ENCODE measurements around the gene CRTC1.

CRTC1 gene

DNA sequence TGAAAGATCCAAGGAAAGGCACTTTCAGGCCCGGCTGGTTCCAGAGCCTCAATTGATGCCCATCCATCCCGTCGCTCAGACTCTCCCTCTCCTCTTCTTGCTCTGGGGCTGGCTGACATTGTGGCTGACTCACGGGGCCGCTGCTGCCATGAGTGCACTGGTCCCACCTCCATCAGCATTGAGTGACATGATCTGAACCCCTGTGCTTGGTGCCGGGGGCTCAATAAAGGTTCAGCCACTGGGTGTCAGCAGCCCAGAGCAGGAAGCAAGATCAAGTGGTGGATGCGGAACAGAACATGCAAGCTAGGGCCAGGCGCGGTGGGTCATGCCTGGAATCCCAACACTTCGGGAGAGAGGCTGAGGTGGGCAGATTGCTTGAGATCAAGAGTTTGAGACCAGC is 68.1 kb downstream of the CRTC1 start:
- no peak for DNase-seq

DNA sequence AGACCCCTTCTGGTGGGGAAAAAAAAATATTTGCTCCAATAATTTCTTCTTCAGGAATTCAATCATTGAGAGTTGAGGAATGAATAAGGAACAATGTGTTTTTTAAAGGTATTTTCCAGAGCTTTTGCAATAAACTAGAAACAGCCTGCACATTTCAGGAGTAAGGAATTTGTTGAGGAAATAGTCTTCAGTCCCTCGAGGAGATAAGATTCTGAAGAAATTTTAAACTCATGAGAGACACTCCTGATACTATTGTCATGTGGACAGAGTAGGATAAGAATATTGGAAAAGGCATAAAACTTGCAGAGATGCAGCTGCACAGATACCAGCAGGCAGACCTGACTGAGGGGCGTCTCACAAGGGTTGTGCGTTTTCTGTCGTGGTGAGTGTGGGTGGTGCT is 71.0 kb downstream of the CRTC1 start:
- no peak for DNase-seq

DNA sequence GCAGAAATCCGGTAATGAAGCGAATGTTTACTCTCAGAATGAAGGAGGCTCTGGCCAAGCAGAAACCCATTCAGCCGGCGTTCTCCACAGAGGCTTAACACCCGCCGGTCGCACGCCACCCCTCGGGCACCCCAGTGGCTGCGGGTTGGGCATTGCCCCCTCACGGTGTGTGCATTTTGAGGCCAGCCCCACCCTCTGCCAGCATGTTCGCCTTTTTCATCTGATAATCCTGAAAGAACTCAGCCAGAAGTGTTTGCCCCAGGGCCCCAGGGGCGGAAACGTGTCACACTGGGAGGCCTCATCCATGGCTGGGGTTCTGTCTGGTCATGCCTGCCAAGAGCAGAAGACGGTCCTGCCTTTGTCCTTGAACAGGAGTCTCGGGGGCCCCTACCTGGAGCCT is 73.4 kb downstream of the CRTC1 start:
- DNase-seq: no peak

DNA sequence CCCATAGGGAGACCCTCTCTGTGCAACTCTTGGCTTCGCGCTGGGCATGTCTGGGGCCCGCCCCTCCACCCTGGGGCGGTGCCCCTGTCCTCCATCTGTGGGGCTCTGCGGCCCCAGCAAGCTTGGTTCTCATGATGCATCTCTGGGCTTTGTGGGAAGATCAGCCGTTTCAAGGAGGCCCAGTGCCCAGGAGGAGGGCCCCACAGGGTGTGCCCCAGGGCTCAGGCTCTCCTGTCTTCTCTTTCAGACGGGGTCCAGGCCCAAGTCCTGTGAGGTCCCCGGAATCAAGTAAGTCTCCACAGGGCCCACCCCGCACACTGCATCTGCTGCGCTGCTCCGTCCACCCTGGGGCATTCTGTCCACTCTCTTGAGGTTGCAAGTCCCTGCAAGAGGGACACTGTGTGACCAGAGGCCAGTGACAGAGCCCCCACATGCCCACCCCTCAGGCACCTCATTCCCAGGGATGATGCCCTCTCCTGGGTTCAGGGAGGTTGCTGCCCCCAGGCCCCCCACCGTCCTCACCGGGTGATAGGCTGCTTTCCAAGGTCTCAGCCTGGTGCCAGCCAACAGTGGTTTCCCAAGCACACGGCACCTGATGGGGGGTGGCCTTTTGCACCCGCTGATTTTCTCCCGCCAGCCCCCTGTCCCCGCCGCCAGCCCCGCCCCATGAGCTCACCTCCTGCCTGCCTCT is 76.0 kb downstream of the CRTC1 start:
- DNase-seq: no peak

DNA sequence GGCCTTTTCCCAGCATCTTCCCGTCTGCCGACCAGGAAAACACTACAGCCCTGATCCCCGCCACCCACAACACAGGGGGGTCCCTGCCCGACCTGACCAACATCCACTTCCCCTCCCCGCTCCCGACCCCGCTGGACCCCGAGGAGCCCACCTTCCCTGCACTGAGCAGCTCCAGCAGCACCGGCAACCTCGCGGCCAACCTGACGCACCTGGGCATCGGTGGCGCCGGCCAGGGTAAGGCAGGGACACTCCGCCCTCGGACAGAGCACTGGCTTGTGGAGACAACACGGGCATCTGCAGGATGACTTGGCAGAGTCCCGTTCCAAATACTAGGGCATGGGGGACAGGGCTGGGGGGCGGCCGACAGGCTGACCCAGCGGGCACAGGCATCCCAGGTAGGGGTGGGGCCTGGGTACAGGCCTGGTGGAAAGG is 76.5 kb downstream of the CRTC1 start:
- no peak for DNase-seq

DNA sequence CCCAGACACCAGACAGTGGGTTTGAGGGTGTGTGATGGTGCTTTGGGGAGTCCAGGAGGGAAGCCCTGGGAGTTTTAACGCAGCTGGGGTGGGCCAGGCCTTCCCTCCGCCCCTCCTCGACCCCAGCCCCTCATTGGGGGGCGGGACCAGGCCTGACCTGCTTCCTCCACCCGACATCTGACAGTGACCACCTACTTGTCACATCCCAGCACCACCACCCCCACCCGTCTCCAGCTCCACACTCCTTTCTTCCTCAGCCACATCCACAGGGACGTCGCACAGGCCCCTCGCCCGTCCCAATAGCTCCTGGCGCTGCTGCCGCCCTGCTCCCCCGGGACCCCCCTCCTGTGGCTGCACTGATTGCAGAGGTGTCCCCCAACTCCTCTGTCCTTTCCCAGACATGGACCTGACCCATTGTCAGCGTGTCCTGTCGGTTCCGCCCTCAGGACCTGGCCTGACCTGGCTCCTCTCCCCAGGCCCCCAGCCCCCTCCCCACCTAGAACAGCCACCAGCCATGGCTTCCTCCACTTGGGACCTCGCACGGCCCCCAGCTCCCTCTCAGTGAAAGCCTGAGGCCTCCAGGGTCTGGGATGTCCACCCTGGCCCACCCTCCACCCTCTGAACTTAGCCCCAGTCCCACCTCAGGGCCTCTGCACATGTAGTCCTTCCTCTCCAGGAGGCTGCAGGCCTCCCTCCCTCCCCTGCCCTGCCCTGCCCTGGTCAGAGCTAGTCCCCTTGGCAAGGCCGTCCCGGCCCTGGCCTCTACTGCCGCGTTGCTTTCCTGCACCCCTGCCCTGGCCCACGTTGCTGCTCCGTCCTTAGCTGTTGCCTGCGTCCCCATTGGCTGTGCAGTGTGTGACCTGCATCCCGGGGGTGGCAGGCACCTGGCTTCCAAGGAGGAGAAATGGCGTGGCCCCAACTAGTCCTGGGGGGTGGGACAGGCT is 77.2 kb downstream of the CRTC1 start:
- DNase-seq: no peak

DNA sequence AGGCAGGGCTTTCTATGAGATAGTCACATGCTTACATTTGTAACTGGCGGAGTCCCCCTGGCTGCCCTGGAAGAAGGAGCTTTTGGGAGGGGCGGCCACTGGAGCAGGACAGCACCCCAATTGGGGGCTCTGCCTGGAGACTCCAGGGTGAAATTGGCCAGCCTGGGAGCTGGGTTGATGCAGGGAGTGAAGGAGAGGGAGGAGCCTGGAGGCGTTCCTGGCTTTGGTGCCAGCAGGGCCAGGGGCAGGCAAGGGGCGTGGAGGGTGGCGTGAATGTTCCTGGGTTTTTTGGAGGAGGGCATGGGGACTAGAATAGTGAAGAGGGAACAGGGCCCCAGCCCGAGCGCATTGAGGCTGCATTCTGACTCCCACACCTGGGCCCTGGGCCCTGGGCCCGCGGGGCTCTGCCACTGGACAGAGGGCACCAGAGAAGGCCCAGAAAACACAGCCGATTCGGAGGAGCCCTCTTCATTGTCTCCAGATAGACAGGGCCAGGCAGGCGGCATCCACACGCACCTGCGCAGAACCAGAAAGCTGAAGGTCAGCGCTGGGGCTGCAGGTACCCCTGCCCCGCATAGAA is 78.1 kb downstream of the CRTC1 start:
- DNase-seq: no peak

DNA sequence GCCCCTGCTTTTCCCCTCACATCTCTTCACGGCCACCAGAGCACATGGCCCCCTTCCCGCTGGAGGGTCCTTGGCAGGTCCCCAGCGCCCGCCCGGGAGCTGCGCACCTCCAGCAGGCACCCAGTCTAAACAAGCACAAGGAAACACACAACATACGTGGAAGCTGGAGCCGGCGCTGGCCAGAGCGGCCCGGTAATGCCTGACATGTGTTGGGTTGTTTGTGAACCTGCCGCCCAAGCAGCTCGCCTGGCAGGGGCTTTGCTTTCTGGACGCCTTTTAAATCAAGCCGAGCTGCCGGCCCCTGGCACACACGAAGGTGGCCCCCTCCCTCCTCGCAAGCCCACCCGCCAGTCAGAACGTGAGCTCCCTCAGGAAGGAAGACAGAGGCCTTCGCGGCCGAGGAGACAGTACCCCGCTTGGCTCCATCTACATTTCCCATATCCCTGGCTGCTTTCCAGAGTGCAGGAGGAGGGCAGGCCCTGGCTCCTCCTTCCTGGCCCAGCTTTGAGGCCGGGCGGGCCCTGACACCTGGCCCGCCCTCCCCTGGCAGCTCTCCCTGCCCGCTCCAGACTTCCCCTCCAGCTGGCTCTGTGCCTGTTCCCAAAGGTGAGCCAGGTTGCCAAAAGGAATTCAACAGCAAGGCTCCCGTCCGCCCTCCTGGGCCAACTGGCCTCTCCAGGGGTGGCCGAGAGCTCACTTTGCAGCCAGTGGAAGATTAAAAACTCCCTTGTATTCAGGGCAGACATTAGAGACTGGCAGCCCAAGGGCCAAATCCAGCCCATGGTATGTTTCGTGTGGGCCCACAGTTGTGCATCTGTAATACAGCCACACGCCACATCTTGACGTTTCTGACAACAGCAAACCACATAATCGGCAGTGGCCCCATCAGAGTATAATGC is 78.9 kb downstream of the CRTC1 start:
- peak; percentile 88 for DNase-seq

DNA sequence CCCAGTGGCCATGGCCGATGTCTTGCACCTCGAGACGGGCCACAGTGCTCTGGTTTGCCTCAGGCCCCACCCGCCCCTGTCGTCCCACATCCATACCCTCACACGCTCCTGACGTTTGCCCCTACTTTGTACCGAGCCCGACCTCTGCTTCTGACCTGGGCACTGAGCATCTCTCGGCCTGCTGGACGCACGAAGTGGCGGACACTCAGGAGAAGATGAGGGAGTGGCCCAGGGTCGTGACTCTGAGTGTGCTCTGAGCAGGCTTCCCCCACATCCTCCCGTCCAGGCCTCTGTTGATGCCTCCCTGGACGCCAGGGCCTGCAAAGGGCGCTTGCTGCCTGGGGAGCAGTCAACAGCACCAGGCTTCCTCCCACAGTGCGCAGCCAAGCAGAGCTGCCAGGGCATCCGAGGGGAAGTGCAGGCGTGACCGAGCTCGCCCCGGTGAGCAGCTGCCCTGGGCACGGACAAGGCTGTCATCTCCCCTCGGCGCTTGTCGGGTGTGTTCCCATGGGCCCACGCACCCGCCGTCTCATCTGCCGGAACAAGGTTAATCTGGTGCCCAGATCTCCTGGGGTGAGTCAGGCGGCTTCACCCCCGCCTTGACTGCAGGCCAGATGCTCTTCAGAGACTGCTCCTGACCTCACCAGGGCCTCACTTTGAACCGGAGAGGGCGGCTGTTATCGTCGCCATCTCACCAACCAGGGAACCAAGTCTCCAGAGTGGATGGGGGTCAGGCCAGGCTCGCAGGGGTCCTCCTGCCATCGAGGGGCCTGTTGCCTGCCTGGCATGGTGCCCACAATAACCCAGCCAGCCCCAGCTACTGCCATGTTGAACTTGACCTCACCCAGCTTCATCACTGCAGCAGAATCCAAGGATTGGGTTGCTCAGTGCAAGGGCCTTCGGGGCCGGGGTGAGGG is 80.5 kb downstream of the CRTC1 start:
- DNase-seq: no peak

DNA sequence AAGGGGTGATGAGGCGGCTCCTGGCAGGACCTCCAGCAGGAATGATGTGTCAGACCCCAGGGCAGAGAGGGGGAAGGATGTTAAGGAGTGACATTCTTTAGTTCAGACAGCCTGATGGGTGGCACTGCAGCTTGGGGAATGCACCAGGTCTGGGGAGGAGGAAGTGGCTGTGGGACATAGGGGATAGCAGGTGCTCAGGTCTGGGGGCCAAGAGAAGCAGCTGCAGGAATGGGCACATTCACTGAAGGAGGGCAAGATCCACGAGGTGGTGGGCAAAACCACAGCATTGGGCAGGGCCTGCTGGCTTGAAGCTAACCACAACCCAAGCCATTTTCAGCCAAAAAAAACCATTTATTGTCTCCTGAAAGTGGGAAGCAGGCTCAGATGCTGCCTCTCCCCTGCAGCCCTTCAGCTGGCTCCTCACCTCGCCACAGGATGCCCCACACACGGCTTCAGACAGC is 81.1 kb downstream of the CRTC1 start:
- DNase-seq: no peak

DNA sequence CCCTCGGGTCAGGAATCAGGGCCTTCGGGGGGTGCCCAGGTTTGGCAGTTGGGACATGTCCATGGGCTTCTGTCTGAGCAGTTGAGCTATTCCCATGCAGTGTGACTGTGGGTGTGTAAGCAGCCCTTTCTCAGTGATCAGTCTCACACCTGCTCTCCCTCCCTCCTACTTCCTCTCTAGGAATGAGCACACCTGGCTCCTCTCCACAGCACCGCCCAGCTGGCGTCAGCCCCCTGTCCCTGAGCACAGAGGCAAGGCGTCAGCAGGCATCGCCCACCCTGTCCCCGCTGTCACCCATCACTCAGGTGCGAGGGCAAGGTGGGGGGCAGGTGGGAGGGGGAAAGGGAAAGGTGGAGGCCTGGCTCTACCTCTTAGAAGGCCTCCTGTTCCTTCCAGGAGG is 81.7 kb downstream of the CRTC1 start:
- no peak for DNase-seq

DNA sequence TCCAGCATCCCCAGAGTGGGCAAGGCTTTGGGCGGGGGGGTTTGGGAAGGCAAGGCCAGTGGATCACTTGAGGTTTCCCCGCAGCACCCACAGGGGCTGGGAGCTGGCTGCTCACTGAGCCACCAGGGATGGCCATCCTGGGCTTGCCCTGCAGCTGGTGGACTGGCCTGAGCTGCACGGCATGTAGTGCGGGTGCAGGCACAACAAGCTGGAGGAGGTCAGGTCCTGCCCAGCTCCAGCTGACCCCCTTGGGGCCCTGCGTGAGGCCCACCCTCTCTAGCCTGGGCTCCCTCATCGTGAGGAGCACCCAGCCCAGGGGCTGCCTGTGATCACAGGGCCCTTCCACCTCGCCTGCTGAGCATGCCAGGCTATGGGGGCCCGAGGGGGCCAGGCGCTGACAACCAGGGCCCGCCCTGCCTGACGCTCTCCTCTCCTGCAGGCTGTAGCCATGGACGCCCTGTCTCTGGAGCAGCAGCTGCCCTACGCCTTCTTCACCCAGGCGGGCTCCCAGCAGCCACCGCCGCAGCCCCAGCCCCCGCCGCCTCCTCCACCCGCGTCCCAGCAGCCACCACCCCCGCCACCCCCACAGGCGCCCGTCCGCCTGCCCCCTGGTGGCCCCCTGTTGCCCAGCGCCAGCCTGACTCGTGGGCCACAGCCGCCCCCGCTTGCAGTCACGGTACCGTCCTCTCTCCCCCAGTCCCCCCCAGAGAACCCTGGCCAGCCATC is 84.7 kb downstream of the CRTC1 start:
- no peak for DNase-seq

DNA sequence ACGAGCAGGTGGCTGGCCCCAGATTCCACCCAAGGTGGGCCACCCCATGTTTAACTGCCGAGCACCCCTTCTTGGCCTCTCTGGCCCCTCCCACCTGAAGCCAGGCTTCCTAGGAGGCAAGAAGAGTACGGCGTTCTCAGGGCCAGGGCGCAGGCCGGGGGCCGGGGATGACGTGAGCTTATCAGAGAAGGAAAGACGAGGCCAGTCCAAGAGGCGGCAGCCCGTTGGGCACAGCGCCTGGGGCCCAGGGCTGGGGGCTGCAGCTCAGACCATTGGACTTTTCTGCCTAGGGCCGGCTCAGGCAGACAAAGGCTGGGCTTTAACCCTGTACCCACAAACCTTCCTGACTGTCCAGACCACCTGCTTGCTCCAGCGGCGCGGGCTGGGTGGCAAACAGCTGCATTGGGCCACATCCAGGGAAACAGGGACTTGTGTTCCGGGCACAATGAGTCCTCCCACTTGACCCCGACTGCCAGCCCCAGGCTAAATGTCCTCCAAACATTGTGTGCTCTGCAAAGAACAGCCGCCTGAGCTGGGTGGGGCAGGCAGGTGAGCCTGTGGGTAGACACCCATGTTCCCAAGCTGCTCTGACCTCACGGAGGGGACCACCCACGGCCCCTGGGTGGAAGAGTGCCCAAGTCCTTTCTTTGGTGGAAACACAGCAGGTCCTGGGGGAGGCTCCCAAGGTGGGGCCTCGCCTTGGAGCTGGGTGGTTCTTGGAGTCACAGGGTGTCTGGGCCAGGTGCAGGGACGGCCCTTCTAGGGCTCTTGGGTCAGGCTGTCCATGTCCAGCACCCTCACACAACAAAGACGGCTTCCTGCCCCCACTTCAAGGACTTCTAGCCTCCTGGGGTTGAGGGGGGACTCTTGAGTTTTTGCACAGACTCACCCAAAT is 85.8 kb downstream of the CRTC1 start:
- no peak for DNase-seq

DNA sequence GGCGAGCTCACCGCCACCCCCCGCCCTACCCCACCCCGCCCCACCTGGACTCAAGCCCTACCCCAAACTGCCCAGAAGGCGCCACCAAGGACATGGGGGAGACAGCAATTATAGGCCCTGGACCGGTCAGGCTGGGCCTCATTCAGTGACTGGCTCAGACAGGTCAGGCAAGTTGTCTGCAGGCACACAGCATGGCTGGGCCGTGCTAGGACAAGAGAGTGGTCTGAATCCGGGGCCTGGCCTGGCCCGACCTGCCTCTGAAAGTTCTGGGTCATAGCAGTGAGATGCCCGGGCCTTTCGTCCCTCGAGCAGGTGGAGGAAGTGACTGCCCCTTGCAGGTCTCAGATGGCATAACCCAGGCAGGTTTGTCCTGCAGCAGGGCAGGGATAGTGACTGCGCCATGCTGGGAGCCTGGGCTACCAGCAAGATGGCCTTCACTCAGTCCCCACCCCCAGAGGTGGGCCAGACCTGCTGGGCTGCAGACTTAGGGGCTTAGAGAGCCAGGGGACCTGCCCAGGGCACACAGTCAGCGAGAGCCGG is 86.6 kb downstream of the CRTC1 start:
- no peak for DNase-seq

DNA sequence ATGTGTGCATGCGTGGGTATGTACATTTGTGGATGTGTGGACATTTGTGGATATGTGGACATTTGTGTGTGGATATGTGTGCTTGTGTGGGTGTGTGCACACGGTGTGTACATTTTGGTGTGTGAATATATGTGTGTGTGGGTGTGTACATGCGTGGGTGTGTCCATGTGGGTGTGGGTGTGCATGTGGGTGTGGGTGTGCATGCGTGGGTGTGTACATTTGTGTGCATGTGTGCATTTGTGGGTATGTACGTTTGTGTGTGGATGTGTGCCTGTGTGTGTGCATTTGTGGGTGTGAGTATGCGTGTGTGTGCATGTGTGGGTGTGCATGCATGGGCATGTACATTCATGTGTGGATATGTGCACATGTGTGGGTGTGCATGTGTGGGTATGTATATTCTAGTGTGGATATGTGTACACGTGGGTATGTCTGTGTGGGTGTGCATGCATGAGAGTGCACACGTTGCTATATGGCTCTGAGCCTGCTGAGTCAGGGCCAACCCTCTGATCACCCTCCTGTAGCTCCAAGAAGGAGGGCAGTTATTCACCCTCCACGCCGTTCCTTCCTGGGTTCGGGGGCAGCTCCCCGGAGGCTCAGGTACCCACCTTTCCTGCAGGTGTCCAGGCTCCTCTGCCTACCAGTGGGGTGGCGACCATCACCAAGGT is 87.3 kb downstream of the CRTC1 start:
- no peak for DNase-seq

DNA sequence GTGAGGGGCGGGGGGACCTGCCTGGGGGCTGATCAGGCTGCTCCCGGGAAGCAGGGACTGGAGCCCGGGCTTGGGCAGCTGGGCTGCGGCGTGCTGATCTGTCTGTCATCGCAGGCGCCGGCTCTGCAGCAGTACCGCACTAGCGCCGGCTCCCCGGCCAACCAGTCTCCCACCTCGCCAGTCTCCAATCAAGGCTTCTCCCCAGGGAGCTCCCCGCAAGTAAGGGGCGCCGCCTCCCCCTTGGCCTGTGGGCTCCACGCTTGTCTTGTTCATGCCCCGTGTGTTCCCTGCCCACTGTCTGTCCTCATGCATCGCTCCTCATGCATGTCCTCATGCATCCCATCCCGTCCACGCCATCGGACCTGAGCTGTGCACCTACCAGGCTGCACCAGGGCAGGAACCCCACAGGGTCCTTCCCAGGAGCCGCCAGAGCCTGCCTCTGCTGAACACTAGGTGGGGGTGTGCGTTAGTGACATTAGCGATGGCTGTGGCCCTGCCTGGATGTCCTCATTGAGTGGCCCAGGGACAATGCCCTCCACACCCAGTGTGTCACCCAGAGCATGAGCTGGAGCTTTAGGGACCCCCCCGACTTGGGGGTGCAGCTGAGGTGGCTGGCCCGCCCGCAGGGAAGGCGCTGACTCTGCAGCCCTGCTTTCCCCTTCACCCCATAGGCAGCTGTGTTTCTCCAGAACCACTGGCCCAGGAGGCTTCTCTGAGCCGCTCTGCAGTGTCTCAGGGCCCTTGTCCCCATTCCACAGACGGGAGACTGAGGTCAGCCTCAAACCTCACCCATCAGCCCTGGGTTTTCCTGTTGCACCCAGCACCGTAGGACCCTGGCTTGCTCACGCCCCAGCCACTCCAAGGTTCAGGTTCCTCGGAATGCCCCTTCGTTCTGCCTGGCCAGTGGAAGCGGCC is 88.1 kb downstream of the CRTC1 start:
- DNase-seq: no peak
